Activated CD8-positive, alpha-beta memory T cell treated with anti-CD3 and anti-CD28 coated beads for 1 hour (primary cell): ENCODE results near the gene S100A11.
A peak's percentile ranks its signal among the peaks of the same experiment; 100 is the strongest.
"Not testable (repeated sequence)": the region's sequence is repeated elsewhere in the genome, so short reads cannot be mapped to it uniquely, and the experiment has no call there.

Experiments used
- DNase-seq, 2 donors: peaks; one replicate each; pipeline ENCODE4 v3.0.0-alpha.2; 2020; ENCODE audit warnings: low read depth in 1 of 2; ENCODE audit errors: extremely low read depth in 1 of 2

S100A11 gene

GRCh38 chr1:152036267-152037216 lies at the start of gene S100A11:
TSS of gene S100A11 (minus strand) at chr1:152037004. CDS start at chr1:152036915, 89 bp downstream.
- peak; percentile 51 to 61 for DNase-seq

GRCh38 chr1:152084853-152085252 lies 48.0 kb upstream of the S100A11 start:
- DNase-seq, result no peak

GRCh38 chr1:152081026-152081425 lies 44.2 kb upstream of the S100A11 start:
- DNase-seq, result not testable (repeated sequence)

GRCh38 chr1:152080494-152080893 lies 43.7 kb upstream of the S100A11 start:
- not testable (repeated sequence) for DNase-seq

- no peak for DNase-seq
Measured at GRCh38 chr1:152078831-152079441, 42.1 kb upstream of the S100A11 start.

- no peak for DNase-seq
Measured at GRCh38 chr1:152072311-152072710, 35.5 kb upstream of the S100A11 start.

- no peak for DNase-seq
Measured at GRCh38 chr1:152071123-152071522, 34.3 kb upstream of the S100A11 start.

- DNase-seq, result no peak
Measured at GRCh38 chr1:152067929-152068328, 31.1 kb upstream of the S100A11 start.

- no peak for DNase-seq
Measured at GRCh38 chr1:152067150-152067549, 30.3 kb upstream of the S100A11 start.

GRCh38 chr1:152061952-152062351 lies 25.1 kb upstream of the S100A11 start:
- DNase-seq, result no peak

GRCh38 chr1:152053375-152053774 lies 16.6 kb upstream of the S100A11 start:
- DNase-seq, result no peak

- peak; percentile 57 to 81 for DNase-seq
Measured at GRCh38 chr1:152052606-152053005, 15.8 kb upstream of the S100A11 start.

- no peak for DNase-seq
Measured at GRCh38 chr1:152050886-152051675, 14.3 kb upstream of the S100A11 start.

GRCh38 chr1:152049291-152050083 lies 12.7 kb upstream of the S100A11 start:
- no peak for DNase-seq

- peak; percentile 42 to 44 for DNase-seq
Measured at GRCh38 chr1:152048416-152049009, 11.7 kb upstream of the S100A11 start.

- peak; percentile 68 to 71 for DNase-seq
Measured at GRCh38 chr1:152047730-152048415, 11.1 kb upstream of the S100A11 start.

- peak in 1 of 2 donors; percentile 4 for DNase-seq
Measured at GRCh38 chr1:152047413-152047729, 10.6 kb upstream of the S100A11 start.

- no peak for DNase-seq
Measured at GRCh38 chr1:152044386-152044785, 7.6 kb upstream of the S100A11 start.

GRCh38 chr1:152043870-152044269 lies 7.1 kb upstream of the S100A11 start:
- DNase-seq, result no peak

- DNase-seq, result no peak
Measured at GRCh38 chr1:152042030-152042429, 5.2 kb upstream of the S100A11 start.
